ENCODE measurements around the gene ITGAL. TPM values are rescaled to one million over a fixed set of nuclear protein-coding genes. Genes with fewer than 3 reads are reported as not detected.

The ITGAL gene
- total and polyA plus RNA-seq, 11 donors: 0.25 to 29.5 (median 1.6) TPM

GRCh38 chr16:30557957-30558788, 85.6 kb downstream of the ITGAL start, which contains the start of gene ZNF764:
Gene ZNF764, minus strand, starts transcription at chr16:30558374. Its CDS starts 192 bp downstream, at chr16:30558182.
- H3K36me3 ChIP-seq: peaks cover 0 to 31% (median 21%) of the 10 kb centered on the region in 9 donors
- DNase-seq (peak; percentile 98 to 99 (median 98)), ATAC-seq (peak; percentile 96 to 98 (median 98))
- H3K4me1 ChIP-seq: peaks cover 0 to 67% (median 31%) of the 10 kb centered on the region in 12 donors
- H3K4me3 ChIP-seq: peak within 1 kb of the TSS; percentile 63 to 98 (median 77)
- TF ChIP-seq CTCF (IDR thresholded peaks at IDR 0.05) (peak in 2 of 12 donors; percentile 6 to 20), POLR2A (IDR thresholded peaks at IDR 0.05) (peak in 1 of 2 donors; percentile 58)
- 0 to 1% (median 0%) methylated on average over 42 to 74 of the region's 74 CpGs for WGBS, 4 donors
- intact Hi-C loops (cut with DNase I): loop anchor here (1.0 to 2.0 kb wide), 7 partner anchors 15 to 92 kb away; partner anchors contain the start of genes ZNF747 (in 6 of the 10), PRR14 (in 1 of the 10) and ZNF785 (in 1 of the 10)
- H3K9me3 ChIP-seq: no peaks in the 10 kb centered on the region
- no peaks in the 10 kb centered on the region for H3K27me3 ChIP-seq
- H3K27ac ChIP-seq: peak within 1 kb of the TSS; percentile 86 to 99 (median 94)

GRCh38 chr16:30558789-30559377, 86.3 kb downstream of the ITGAL start:
- peaks cover 0 to 28% (median 18%) of the 10 kb centered on the region in 9 donors for H3K36me3 ChIP-seq
- WGBS, 4 donors: 84 to 87% (median 85%) methylated on average over 21 of the region's 21 CpGs
- peak overlapping the region in 9 of 12 donors; percentile 64 to 98 (median 81) for H3K4me3 ChIP-seq
- H3K27ac ChIP-seq: peak overlapping the region in 11 of 12 donors; percentile 53 to 99 (median 92)
- DNase-seq (no peak), ATAC-seq (no peak)
- H3K4me1 ChIP-seq: peaks cover 0 to 60% (median 29%) of the 10 kb centered on the region in 12 donors
- intact Hi-C loops (cut with DNase I): loop anchor here in 9 of 10 donors (1.0 to 2.0 kb wide), 7 partner anchors 14 to 91 kb away; partner anchors contain the start of genes ZNF747 (in 5 of the 9), PRR14 (in 1 of the 9) and ZNF785 (in 1 of the 9)
- H3K9me3 ChIP-seq: no peaks in the 10 kb centered on the region
- TF ChIP-seq POLR2A (IDR thresholded peaks at IDR 0.05) (no peak), CTCF (IDR thresholded peaks at IDR 0.05) (no peak)
- H3K27me3 ChIP-seq: no peaks in the 10 kb centered on the region

GRCh38 chr16:30559690-30560089, 87.1 kb downstream of the ITGAL start:
- no peak for ATAC-seq
- intact Hi-C loops (cut with DNase I): loop anchor here in 2 of 10 donors (2.0 kb wide), 2 partner anchors 13 to 25 kb away; partner anchors contain the start of gene ZNF747 (in 1 of the 2)
- WGBS, 4 donors: 88 to 97% (median 92%) methylated on average over 6 of the region's 6 CpGs

More at GRCh38 chr16:30559690-30560089, 87.1 kb downstream of the ITGAL start:
- no peak for TF ChIP-seq POLR2A (IDR thresholded peaks at IDR 0.05)
- no peak for TF ChIP-seq CTCF (IDR thresholded peaks at IDR 0.05)
- no peak for DNase-seq
- Histone ChIP-seq H3K4me3 (no peak overlapping the region), H3K9me3 (no peaks in the 10 kb centered on the region), H3K27me3 (no peaks in the 10 kb centered on the region), H3K27ac (peak overlapping the region in 1 of 12 donors; percentile 99), H3K36me3 (peaks cover 0 to 20% (median 10%) of the 10 kb centered on the region in 9 donors), H3K4me1 (peaks cover 0 to 52% (median 24%) of the 10 kb centered on the region in 12 donors)

Measured in heart left ventricle (tissue), 16 donors.